ENCODE measurements around the gene ILDR2. TPM values are rescaled to one million over a fixed set of nuclear protein-coding genes. Genes with fewer than 3 reads are reported as not detected.
A peak's percentile ranks its signal among the peaks of the same experiment; 100 is the strongest.

Gene ILDR2
- total RNA-seq, 1 experiment from 2014 or later: not detected

GRCh38 chr1:166905136-166905535, 70.2 kb downstream of the ILDR2 start:
- no peak overlapping the region for H3K4me3 ChIP-seq
- H3K9me2 ChIP-seq (ENCODE audit: insufficient read depth): no peaks in the 10 kb centered on the region
- intact Hi-C loops (cut with micrococcal nuclease; ENCODE audit: unreplicated experiment): no loop called here
- no peaks in the 10 kb centered on the region for H3K27me3 ChIP-seq (ENCODE audit: insufficient read depth, low read depth)
- POLR2A ChIA-PET (ENCODE audit: unreplicated experiment): interaction anchor here (1.8 kb wide), 1 partner anchor 66 kb away, joined by 8 read pairs; the partner anchor contains the start of gene POGK
- H2AFZ ChIP-seq: no peak overlapping the region
- no peaks in the 10 kb centered on the region for H3K36me3 ChIP-seq (ENCODE audit: low read depth)
- TF ChIP-seq CTCF (conservative IDR thresholded peaks at IDR 0.05): no peak
- TF ChIP-seq EZH2 (IDR thresholded peaks at IDR 0.05; ENCODE audit: low read depth): no peak
- H3K27ac ChIP-seq: no peak overlapping the region
- BruUV-seq (replicated peaks): no TSS peak
- H3F3A ChIP-seq (ENCODE audit: insufficient read depth, low read depth): no peaks in the 10 kb centered on the region
- no peak for DNase-seq
- no peak overlapping the region for H3K4me2 ChIP-seq
- H3K79me2 ChIP-seq (ENCODE audit: low read depth): no peaks in the 10 kb centered on the region
- peaks cover 18% of the 10 kb centered on the region for H3K4me1 ChIP-seq (replicated peaks; ENCODE audit: insufficient read depth)
- H4K20me1 ChIP-seq (ENCODE audit: insufficient read depth): no peaks in the 10 kb centered on the region
- CTCF ChIA-PET: interaction anchor here (1.4 kb wide), 1 partner anchor 152 kb away, joined by 6 read pairs; no protein-coding TSS in a partner anchor
- H3K9me3 ChIP-seq (ENCODE audit: insufficient read depth, low read depth): no peaks in the 10 kb centered on the region

GRCh38 chr1:166903232-166903631, 72.1 kb downstream of the ILDR2 start:
- Histone ChIP-seq H3K27me3 (ENCODE audit: insufficient read depth, low read depth) (no peaks in the 10 kb centered on the region), H3K27ac (no peak overlapping the region), H4K20me1 (ENCODE audit: insufficient read depth) (no peaks in the 10 kb centered on the region), H3F3A (ENCODE audit: insufficient read depth, low read depth) (no peaks in the 10 kb centered on the region), H3K4me3 (no peak overlapping the region), H2AFZ (no peak overlapping the region), H3K9me3 (ENCODE audit: insufficient read depth, low read depth) (no peaks in the 10 kb centered on the region; the same call in 1 of the 2 replicates), H3K79me2 (ENCODE audit: low read depth) (no peaks in the 10 kb centered on the region), H3K4me2 (no peak overlapping the region), H3K4me1 (replicated peaks; ENCODE audit: insufficient read depth) (peaks cover 18% of the 10 kb centered on the region), H3K36me3 (ENCODE audit: low read depth) (no peaks in the 10 kb centered on the region), H3K9me2 (ENCODE audit: insufficient read depth) (no peaks in the 10 kb centered on the region)
- BruUV-seq (replicated peaks): no TSS peak
- TF ChIP-seq CTCF (conservative IDR thresholded peaks at IDR 0.05) (no peak), EZH2 (IDR thresholded peaks at IDR 0.05; ENCODE audit: low read depth) (no peak)
- intact Hi-C loops (cut with micrococcal nuclease; ENCODE audit: unreplicated experiment): no loop called here
- no peak for DNase-seq
- ChIA-PET POLR2A (ENCODE audit: unreplicated experiment) (no interaction called here), CTCF (no interaction called here)

- Histone ChIP-seq H4K20me1 (ENCODE audit: insufficient read depth) (no peaks in the 10 kb centered on the region), H3K27ac (no peak overlapping the region), H3K4me2 (no peak overlapping the region), H3K9me2 (ENCODE audit: insufficient read depth) (no peaks in the 10 kb centered on the region), H3K36me3 (ENCODE audit: low read depth) (no peaks in the 10 kb centered on the region), H2AFZ (no peak overlapping the region), H3K9me3 (ENCODE audit: insufficient read depth, low read depth) (no peaks in the 10 kb centered on the region; the same call in 1 of the 2 replicates), H3K79me2 (ENCODE audit: low read depth) (no peaks in the 10 kb centered on the region), H3K27me3 (ENCODE audit: insufficient read depth, low read depth) (no peaks in the 10 kb centered on the region), H3F3A (ENCODE audit: insufficient read depth, low read depth) (no peaks in the 10 kb centered on the region), H3K4me3 (no peak overlapping the region), H3K4me1 (replicated peaks; ENCODE audit: insufficient read depth) (peaks cover 18% of the 10 kb centered on the region)
- peak in 1 of 2 experiments; percentile 47 for DNase-seq
- intact Hi-C loops (cut with micrococcal nuclease; ENCODE audit: unreplicated experiment): no loop called here
- CTCF ChIA-PET: interaction anchor here (0.6 kb wide), 1 partner anchor 318 kb away, joined by 14 read pairs; no protein-coding TSS in a partner anchor
- BruUV-seq (replicated peaks): no TSS peak
- TF ChIP-seq CTCF (conservative IDR thresholded peaks at IDR 0.05) (no peak), EZH2 (IDR thresholded peaks at IDR 0.05; ENCODE audit: low read depth) (no peak)
- POLR2A ChIA-PET (ENCODE audit: unreplicated experiment): no interaction called here
These were observed 73.1 kb downstream of the ILDR2 start for GRCh38 chr1:166902279-166902678.
